HL-60 (cell line): ENCODE results near the gene CALN1.
"Not testable (repeated sequence)": the region's sequence is repeated elsewhere in the genome, so short reads cannot be mapped to it uniquely, and the experiment has no call there.

Experiments used
- DNase-seq, 2 experiments: peaks; one replicate each; pipeline ENCODE4 v3.0.0-alpha.2; 2010 to 2020; ENCODE audit warnings: low read depth in 1 of 2, low spot score in 1 of 2
- H3K27ac ChIP-seq: fragments of 250-450 bp; sonication (Bioruptor Pico); replicated peaks from 2 replicates; pipeline ENCODE4 v1.5.1; 2020; ENCODE audit warnings: mild to moderate bottlenecking, moderate library complexity
- H3K27me3 ChIP-seq: fragments of 250-450 bp; sonication (Bioruptor Pico); 2 replicates; pipeline ENCODE4 v1.5.1; 2021; ENCODE audit warnings: mild to moderate bottlenecking, moderate library complexity; ENCODE audit not compliant: insufficient read depth, poor library complexity, severe bottlenecking
- H3K4me3 ChIP-seq: replicated peaks from 2 replicates; pipeline ENCODE4 v1.5.1; 2011; ENCODE audit warnings: mild to moderate bottlenecking, control low read depth, low read length; ENCODE audit not compliant: insufficient read depth
- GABPA ChIP-seq: IDR thresholded peaks from 2 replicates; pipeline ENCODE4 v1.6.1; 2012; ENCODE audit warnings: low read depth
- POLR2AphosphoS5 ChIP-seq: IDR thresholded peaks from 2 replicates; pipeline ENCODE4 v1.6.1; 2012; ENCODE audit warnings: low read depth
- SPI1 ChIP-seq: IDR thresholded peaks from 2 replicates; pipeline ENCODE4 v1.6.1; 2012; ENCODE audit warnings: low read depth, mild to moderate bottlenecking, borderline replicate concordance
- long read RNA-seq: library from polyadenylated mRNA; unstranded; transcript quantifications from one replicate; pipeline ENCODE4 v2.0.0, GENCODE V29; 2020
- TF ChIP-seq, protein P1 (sequence below): IDR thresholded peaks from one replicate; pipeline ENCODE4 v1.5.1; 2011; ENCODE audit warnings: low read length, control low read depth, inconsistent platforms; ENCODE audit not compliant: insufficient read depth
- TF ChIP-seq, protein P2 (sequence below): IDR thresholded peaks from 2 replicates; pipeline ENCODE4 v1.6.1; 2012; ENCODE audit warnings: low read depth; ENCODE audit not compliant: insufficient replicate concordance

The CALN1 gene
- long read RNA-seq = 0 reads

DNA sequence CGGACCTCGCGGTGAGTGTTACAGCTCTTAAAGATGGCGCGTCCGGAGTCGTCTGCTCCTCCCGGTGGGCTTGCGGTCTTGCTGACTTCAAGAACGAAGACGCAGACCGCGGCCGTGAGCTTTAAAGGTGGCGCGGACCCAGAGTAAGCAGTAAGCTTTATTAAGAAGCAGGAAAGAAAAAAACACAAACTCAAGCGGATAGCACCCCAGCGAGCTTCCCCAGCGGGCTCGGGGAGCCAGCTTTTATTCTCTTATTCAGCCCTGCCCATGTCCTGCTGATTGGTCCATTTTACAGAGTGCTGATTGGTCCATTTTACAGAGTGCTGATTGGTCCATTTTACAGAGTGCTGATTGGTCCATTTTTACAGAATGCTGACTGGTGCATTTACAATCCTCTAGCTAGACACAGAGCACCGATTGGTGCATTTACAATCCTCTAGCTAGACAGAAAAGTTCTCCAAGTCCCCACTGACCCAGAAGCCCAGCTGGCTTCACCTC is at the start of gene CALN1:
Gene CALN1, minus strand, starts transcription at position 218 of the 498 bp plus-strand sequence.
- H3K4me3 ChIP-seq, H3K27me3 ChIP-seq, DNase-seq, H3K27ac ChIP-seq: not testable (repeated sequence)

DNA sequence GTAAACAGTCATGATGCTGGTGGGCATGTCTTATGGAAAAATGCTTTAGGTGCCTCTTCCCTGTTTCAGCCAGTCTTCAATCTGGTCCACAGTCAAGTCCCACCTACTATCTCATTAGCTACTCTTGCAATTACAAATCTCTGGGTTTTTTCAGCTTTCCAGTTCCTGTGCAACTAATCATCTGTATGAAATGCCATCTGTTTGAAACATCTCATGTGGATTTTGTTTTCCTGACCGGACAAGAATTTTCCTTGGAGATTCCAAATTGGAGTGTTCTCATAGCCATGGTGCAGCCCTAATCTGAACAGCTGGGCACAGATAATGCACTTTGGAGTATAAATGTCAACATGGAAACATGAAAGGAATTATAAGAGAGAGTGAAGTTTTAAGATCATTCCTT is 41.3 kb upstream of the CALN1 start:
- Histone ChIP-seq H3K27me3 (no peaks in the 10 kb centered on the region), H3K4me3 (no peak overlapping the region), H3K27ac (no peak overlapping the region)
- DNase-seq = no peak
- TF ChIP-seq, protein P1, sequence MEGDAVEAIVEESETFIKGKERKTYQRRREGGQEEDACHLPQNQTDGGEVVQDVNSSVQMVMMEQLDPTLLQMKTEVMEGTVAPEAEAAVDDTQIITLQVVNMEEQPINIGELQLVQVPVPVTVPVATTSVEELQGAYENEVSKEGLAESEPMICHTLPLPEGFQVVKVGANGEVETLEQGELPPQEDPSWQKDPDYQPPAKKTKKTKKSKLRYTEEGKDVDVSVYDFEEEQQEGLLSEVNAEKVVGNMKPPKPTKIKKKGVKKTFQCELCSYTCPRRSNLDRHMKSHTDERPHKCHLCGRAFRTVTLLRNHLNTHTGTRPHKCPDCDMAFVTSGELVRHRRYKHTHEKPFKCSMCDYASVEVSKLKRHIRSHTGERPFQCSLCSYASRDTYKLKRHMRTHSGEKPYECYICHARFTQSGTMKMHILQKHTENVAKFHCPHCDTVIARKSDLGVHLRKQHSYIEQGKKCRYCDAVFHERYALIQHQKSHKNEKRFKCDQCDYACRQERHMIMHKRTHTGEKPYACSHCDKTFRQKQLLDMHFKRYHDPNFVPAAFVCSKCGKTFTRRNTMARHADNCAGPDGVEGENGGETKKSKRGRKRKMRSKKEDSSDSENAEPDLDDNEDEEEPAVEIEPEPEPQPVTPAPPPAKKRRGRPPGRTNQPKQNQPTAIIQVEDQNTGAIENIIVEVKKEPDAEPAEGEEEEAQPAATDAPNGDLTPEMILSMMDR = no peak
- TF ChIP-seq POLR2AphosphoS5 = no peak
- no peak for TF ChIP-seq SPI1
- no peak for TF ChIP-seq GABPA
- TF ChIP-seq, protein P2, sequence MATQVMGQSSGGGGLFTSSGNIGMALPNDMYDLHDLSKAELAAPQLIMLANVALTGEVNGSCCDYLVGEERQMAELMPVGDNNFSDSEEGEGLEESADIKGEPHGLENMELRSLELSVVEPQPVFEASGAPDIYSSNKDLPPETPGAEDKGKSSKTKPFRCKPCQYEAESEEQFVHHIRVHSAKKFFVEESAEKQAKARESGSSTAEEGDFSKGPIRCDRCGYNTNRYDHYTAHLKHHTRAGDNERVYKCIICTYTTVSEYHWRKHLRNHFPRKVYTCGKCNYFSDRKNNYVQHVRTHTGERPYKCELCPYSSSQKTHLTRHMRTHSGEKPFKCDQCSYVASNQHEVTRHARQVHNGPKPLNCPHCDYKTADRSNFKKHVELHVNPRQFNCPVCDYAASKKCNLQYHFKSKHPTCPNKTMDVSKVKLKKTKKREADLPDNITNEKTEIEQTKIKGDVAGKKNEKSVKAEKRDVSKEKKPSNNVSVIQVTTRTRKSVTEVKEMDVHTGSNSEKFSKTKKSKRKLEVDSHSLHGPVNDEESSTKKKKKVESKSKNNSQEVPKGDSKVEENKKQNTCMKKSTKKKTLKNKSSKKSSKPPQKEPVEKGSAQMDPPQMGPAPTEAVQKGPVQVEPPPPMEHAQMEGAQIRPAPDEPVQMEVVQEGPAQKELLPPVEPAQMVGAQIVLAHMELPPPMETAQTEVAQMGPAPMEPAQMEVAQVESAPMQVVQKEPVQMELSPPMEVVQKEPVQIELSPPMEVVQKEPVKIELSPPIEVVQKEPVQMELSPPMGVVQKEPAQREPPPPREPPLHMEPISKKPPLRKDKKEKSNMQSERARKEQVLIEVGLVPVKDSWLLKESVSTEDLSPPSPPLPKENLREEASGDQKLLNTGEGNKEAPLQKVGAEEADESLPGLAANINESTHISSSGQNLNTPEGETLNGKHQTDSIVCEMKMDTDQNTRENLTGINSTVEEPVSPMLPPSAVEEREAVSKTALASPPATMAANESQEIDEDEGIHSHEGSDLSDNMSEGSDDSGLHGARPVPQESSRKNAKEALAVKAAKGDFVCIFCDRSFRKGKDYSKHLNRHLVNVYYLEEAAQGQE = no peak

DNA sequence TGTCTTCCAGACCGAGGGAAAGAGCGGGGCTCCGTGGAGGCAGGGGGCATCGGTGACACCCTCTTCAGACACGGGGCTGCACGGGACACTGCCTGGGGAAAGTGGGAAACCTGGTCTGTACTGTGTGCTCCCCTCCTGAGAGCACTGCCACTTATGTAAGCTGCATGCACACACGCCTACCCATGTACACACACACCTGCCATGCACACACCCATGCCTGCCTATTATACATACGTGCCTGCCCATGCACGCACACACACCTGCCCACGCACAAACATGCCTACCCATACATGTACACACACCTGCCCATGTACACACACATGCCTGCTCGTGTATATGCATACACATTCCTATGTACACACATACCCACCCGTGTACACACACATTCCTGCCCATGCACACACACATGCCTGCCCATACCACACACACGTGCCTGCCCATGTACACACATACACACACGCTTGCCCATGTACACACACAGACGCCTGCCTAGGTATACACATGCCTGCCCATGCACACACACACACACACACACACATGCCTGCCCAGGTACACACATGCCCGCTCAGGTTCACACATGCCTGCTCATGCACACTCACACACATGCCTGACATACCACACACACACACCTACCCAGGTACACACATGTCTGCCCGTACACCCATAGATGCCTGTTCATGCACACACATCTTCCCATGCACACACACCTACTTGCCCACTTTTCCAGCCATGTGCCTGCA is 35.5 kb upstream of the CALN1 start:
- peaks cover 4% of the 10 kb centered on the region for H3K27me3 ChIP-seq
- H3K4me3 ChIP-seq = no peak overlapping the region
- H3K27ac ChIP-seq = no peak overlapping the region
- DNase-seq = no peak
- TF ChIP-seq SPI1 (no peak), GABPA (no peak), POLR2AphosphoS5 (no peak)
- TF ChIP-seq, protein P2 = no peak
- TF ChIP-seq, protein P1 = no peak

DNA sequence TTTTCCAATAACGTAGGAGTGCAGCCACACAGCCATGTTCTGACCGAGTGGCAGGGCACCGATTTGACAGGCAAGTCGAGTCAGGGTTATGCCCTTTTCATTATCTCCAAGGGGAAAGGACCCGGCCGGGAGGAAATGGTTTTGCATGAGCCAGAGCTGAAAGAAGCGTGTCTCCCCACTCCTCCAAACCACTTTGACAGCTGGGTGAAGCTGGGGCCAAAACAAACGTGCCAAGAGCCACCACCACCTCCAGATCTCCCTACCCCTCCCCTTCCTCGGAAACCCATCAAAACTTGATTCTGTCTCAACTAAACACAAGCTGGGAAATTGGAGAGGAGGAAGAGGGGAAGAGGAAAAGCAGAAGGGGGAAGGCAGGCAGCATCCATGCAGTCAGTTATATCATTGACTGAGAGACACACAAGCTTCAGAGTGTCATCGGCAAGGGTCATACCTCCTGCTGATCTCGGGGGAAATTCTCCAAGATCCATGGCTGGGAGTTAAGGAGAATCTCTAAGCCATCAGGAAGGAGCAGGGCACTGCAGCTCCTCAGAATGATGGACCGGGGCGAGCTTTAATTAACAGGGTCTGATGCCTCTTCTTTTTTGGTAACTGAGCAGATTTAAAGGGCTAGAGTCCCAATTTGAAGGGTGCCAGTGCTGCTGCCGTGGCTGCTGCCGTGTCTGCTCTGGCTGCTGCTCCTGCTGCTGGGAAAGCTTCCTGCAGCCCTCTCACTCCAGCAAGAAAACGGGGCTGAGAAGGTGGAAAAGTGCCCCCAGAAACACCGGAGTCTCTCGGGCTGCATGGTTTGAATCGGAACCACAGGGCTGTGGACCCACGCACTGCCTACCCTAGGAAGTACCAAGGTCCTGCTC is 34.7 kb upstream of the CALN1 start:
- no peak overlapping the region for H3K27ac ChIP-seq
- no peak for DNase-seq
- TF ChIP-seq, protein P1 = no peak
- TF ChIP-seq SPI1 = no peak
- TF ChIP-seq, protein P2 = no peak
- no peak for TF ChIP-seq POLR2AphosphoS5
- TF ChIP-seq GABPA = no peak
- H3K27me3 ChIP-seq = peaks cover 4% of the 10 kb centered on the region
- H3K4me3 ChIP-seq = no peak overlapping the region
